Islet of Langerhans (tissue), 1 donor: ENCODE measurements around the gene SYT15.
"Not testable (repeated sequence)": the region's sequence is repeated elsewhere in the genome, so short reads cannot be mapped to it uniquely, and the experiment has no call there.

Source experiments
- FAIRE-seq: peaks from one replicate; lab custom pipeline; 2011; peaks lifted over from hg19 to GRCh38; lab: Jason Lieb, UNC

Gene SYT15

DNA sequence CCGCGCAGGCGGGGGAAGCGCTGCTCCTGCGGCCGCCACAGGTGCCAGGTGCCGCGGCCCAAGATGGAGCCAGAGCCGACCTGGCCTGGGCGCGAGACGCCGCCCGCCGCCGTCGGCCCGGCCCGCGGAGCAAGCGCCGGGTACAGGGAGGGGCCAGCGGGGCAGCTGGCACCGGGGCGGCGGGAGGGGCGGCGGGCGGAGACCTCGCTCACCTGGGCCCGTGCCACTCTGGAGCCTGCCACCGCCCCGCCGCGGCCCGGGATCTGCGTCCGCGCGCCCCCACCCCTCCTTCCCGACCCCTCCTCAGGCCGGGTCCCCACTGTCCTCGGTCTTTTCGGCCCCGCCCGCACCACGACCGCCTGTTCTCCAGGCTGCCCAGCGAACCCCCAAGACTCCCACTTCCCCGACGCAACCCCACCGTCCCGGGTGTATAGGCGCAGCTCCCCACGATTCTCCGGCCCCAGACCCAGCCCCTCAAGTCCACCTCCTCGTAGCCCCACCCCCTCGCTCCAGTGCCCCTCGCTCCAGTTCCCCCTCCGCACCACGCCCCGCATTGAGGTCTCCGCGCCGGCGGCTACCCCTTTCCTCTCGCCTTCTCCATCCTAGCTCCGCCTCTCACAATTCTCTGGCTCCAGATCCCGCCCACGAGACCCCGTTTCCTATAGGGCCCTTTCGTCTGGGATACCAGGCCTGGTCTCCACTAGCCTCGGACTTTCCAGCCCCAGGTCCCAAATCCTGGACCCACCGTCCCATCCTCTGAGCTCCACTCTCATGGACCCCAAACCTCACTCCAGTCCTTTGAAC is 22.2 kb upstream of the SYT15 start, which contains the start of gene GPRIN2:
Gene GPRIN2 (minus strand): TSS at position 144 of the 804 bp plus-strand sequence. CDS start 5,922 bp downstream, outside the sequence.
- FAIRE-seq = no peak

DNA sequence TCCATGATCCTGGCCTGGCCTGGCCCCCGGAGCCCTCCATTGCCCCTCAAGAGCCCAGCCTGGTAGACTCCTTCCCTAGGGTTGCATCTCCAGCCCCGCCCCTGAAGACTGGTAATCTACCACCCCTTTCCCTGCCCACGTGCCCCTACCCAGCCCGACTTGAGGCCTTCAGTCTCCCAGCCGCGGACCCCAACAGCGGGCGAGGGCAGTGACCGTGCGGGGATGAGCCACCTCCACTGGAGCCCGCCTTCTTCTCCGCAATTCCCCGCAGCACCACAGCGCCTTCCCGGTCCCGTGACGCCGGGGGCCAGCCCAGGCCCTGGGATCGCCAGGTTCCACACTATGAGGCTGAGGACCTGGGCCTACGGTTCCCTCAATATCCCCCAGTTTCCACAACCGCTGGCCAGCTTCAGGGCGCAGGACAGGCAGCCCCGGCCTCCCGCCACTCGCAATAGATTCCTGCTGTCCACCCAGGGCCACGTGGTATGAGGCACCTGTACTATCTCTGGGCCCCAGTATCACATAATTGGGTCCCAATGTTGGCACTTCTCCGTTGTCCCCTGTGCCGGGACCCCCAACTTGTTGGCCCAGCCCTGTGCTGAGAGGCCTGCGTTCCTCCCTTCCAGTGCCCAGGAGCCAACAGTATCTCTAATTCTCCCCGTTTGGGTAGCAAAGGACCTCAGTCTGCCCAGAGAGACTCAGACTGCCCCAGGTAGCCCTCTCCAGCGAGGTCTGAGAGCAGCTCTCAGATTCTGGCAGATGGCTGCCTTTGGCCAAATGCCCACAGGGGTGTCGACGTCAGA is 21.4 kb upstream of the SYT15 start:
- no peak for FAIRE-seq

DNA sequence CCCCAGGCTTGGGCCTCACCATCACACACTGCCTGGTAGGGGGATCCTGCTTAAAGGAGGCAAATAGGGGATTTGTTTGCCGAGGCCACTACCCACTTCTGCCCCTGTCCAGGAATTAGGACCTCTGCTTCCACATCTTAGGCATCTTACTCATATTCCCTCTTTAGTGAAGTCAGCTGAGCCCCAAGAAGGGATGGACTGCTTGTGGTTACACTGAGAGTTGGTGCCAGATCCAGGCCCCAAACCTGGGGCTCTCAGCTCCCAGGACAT is 20.9 kb upstream of the SYT15 start:
- FAIRE-seq = no peak

DNA sequence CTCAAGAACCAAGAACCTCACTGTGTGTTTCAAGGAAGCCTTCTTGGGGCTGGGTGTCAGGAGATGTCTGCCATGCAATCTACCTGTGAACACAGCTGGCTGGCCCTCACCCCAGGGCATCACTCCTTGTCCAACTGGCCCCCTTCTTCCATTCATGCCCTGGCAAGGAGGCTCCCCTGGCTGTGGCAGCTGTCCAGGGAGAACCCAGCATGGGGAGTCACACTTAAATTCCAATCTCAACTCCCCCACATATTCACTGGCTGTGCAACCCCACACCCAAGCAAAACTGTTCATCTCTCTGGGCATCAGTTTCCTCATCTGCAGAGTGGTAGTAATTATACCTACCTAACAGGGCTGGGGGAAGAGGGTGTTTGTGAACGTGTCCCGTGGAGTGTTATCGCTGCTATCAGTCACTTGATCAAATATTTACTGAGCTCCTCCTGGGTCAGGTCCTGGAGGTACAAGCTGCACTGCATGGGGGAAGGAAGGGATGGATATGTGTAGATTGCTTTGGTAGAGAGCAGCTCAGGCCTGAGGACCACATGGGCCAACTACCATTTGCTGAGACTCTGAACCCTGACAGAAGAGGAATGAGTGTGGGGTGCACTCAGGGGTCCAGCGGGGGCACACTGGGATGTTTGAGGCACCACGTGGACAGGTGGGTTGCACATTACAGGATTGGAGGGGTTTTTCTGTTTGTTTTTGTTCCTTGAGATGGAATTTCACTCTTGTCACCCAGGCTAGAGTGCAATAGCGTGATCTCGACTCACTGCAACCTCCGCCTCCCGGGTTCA is 20.3 kb upstream of the SYT15 start:
- no peak for FAIRE-seq

DNA sequence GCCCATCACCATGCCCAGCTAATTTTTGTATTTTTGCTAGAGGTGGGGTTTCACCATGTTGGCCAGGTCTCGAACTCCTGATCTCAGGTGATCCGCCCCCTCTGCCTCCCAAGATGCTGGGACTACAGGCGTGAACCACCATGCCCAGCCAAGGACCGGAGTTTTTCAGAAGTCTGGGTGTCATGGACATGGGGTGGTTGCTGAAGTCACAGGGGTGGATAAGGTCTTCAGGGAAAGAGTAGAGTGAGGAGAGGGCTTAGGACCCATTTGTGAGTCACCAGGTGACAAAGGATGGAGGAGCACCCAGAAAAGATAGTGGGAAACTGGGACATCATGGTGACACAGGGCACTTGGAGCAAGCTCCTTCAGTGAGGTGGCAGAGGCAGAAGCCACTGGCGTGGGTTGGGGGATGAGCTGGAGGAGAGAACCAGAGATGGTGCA is 19.7 kb upstream of the SYT15 start:
- FAIRE-seq = no peak

DNA sequence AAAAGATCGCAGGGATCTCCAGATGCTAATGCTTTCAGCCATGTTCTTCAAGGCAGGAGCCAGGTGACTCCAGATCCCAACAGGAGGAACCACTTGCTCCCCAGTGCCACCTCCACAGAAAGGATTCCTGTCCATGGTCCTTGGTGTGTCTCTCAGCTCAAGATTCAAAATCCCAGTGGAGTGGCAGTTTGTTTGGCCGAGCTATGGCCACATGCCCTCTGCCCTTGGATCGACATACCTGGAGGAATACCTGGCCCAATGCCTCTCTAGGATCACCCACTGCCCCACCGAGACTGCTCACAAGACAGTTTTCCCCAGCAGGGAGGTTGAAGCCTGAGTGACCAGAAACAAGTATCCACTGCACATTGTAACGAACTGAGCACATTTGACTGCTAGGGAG is 18.5 kb upstream of the SYT15 start:
- FAIRE-seq = no peak

DNA sequence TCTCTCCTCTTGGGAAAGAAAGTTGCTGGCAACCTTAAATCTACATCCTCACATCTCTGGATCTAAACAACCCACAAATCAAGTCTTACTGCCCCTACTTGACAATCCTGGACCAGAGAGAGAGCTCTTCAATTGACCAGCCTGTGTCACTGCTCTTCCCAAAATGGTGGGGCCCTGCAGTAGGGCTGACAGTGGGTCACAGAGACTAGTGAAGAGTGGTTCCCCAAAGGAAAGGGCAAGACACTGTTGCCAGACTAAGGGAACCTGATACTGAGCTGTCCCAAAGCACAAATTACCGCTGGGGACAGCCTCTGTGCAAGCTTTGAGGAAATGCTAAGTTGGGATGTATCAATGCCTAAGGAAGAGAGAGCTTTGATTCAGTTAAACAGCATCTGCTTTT is 18.0 kb upstream of the SYT15 start:
- no peak for FAIRE-seq

DNA sequence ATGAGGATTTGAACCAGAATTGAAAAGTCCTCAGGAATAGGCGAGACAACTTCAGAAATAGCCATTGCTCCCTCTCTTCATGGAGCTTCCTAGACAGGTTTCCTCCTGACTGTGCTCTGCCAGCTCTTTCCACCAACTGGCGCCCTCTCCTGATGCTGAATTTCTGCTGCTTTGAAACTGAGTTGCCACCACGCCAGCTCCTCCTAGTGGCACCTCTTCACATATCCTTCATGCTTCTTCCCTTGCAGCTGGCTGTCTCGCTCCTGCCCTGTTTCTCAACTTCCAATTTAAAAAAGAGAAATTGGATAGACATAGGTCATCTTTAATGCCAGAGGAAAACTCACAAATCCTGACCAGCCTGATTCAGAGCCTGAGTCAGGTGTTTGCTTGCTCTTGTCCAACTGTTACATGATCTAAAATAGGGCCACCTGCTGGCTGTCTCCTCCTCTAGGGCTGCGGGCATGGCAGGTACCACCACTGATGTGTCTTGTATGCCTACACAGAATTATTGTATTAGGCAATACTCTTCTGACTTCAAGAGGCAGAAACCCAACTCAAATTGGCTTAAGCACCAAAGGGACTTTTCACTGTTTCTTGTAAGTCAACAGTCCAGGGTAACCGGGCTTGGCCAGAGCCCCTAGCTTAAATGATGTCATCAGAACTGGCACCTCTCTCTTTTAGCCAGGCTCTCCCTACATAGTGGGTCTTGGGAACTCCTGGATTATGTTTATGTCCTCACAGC is 13.2 kb upstream of the SYT15 start:
- FAIRE-seq = not testable (repeated sequence)

DNA sequence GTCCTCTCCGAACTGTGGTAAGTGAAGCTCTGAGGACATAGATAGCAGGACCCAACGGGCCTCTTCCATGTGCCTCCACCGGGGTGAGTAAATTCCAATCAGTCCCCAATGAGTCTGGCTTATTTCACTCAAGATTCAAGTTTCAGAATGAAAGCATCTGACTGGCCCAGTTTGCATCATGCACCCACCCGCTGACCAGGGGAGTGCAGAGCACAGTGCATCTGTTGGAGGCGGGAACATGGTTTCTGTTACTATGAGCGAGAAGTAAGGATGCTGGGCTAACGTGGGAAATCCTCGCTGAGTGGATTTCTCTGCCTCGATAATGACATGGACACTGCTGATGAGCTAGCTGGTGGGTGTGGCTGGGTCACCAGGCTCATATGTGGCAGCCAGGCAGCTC is 11.8 kb upstream of the SYT15 start:
- not testable (repeated sequence) for FAIRE-seq

DNA sequence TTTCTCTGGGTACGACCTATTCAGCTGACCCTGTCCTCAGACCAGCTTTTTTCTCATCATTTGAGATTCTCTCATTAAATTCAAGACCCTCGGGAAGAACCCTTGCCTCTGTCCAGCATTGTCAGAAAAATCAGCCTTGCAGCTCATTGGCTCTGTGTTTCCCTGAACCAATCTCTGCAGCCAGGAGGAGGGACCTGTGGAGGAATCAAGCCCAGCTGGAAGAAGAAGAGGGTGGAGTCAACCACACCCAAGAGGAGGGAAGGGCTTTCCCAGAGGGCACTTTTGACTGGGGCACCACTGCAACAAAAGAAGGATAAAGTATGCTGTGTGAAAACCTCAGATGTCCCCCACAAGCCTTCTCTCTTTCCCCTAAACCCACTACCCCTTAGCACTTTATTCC is 8.3 kb upstream of the SYT15 start:
- not testable (repeated sequence) for FAIRE-seq

DNA sequence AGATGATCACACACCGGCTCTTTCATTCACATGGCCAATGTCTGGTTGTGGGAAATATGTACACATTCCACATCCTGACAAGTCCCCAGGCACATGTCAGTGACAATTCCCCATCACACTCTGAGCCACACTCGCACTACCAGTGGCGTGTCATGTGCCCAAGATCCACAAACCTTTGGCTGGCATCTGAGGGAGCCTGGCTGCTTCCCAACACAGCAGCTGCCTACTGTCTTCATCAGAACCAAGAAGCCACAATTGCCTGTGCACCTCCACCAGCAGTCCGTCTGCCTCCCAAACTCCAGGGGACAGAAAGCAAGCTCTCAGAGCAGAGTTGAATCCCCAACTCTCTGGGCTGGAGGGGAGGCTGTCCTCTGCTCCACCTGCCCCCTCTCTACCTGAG is 6.2 kb upstream of the SYT15 start:
- FAIRE-seq = not testable (repeated sequence)

DNA sequence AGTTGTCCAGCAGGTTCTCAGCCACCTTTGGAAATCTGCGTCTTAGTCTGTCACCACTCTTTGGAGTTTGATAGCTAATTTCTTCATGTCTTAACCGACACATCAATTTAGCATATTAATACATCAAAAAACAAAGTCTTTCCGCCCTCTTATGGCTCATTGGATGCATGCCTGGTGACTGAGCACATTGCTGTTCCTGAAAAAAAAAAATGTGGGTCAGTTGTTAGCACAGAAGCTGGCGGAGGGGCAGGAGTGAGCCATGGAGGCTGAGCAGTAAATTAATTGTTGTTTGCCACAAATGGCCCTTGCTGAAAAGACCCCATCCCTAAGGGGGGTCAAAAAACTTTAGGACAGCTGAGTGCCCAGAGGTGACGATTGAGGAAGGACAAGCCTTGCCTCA is 5.6 kb upstream of the SYT15 start:
- FAIRE-seq = not testable (repeated sequence)

DNA sequence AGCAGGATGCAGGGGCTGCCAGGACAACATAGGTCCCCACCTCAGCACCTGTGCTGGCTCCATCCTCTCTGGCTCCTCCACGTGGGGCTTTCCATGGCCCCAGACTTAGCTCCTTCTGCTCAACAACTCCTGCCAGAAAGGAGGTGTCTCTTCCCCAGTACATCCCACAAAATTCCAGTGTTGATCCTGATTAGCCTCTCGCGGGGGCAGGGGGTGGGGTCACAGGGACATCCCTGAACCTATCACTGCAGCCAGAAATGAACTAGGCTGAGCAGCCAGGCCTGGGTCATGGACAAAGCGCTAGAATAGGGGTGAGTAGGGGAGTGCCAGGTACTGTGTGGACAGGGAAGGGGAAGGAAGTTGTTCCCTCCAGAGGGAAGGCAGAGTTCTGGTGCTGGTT is 5.0 kb upstream of the SYT15 start:
- not testable (repeated sequence) for FAIRE-seq

DNA sequence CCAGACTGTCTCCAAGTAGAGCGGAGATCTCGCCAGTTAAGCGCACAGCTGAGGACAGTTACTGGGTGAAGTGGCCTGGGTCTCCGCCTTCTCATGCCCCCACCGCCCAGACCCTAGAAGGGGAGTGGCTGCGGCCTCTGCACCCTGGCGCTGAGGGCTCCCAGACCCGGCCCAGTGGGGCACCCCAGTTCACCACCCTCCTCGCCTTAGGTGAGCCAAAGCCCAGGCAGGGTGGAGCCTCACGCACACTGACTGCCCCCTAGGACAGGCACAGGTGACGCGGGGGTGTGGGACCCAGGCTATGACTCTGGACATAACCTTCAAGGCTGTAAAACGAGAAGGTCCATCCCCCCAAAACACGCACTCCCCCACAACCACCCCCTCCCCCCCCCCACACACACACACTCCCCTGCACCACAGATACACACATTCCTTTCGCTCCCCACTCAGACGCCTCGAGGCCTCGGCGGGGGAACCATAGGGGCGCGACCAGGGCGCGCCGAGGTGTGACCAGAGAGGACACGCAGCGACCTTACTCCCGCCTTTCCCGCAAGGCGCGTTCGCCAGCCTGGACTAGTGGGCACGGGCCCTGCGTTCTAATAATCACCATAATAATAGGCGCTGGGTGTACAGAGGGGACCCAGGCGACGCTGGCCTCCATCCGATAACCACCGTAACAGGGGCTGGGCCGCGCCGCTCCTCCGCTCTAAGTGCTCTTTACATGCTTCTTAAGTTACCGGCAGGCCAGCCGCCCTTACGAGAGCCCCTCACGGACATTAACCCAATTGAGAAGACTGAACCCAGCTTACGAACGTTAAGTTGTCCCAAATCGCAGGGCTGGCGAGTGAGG is 1.1 kb upstream of the SYT15 start:
- FAIRE-seq = not testable (repeated sequence)

DNA sequence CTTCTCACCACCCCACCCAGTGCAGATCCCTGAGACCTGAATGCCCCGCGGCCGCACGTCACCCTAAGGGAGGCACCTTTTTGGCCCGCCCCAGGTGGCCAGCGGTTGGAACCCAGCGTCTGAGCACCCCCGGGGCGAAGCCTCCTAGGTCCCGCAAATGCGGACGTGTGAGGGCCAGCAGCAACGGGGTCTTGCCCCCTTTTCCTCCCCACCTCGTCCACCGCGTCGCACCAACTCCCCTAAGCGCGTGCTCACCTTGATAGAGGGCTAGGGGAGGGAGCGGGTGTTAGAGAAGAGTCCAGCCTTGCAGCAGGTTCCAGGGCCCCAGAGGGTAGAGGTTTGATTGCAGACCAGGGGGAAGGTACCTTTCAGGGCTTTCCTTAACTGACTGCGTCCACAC is 450 bp downstream of the SYT15 start:
- FAIRE-seq = not testable (repeated sequence)

DNA sequence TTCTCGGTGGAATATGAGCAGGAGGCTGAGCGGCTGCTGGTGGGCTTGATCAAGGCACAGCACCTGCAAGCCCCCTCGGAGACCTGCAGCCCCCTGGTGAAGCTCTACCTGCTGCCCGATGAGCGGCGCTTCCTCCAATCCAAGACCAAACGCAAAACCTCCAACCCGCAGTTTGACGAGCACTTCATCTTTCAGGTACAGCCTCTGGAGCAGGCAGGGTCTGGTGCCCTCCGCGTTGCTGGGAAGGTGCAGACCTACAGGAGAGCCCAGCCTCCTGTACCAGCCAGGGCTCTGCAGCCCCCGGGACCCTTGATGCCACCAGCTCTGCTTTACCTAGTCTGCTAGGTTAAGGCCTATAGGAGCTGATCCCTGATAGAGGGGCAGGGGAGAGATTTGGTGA is 3.1 kb downstream of the SYT15 start:
- not testable (repeated sequence) for FAIRE-seq

DNA sequence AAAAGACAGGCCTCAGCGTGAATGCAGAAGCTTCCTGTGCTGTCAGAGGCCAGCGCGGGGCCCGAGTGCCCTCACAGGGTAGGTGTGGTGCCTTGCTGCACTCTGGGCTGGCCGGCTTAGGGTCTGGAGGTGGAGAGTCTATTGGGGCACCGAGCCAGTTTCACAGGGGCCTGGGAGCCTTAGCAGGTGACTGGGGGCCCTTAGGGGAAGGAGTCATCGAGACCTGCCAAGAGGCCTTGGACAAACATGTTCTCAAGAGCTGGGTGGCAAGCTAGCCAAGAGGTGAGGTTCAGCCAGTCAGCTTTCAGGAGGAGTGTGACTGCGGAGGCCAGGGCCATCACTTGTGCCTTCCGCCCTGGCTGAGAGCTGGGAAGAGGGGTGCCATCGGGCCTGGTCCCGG is 3.6 kb downstream of the SYT15 start:
- not testable (repeated sequence) for FAIRE-seq

DNA sequence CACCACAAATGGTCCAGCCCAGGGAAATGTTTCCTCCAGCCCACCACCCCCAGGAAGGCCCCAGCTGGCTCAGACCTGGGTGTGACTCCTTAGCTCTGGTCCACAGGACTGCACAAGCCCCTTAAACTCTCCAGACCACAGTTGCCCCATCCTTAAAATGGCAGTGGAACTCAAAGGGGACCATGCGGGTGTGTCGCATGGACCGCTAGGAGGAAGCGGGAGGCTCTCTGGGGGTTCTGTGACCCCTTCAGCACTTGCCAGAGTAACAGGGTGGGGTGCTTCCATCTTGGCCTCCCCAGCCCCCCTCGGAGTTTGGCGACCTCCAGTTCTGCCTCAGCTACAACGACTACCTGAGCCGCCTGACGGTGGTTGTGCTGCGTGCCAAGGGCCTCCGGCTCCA is 5.3 kb downstream of the SYT15 start:
- FAIRE-seq = not testable (repeated sequence)

DNA sequence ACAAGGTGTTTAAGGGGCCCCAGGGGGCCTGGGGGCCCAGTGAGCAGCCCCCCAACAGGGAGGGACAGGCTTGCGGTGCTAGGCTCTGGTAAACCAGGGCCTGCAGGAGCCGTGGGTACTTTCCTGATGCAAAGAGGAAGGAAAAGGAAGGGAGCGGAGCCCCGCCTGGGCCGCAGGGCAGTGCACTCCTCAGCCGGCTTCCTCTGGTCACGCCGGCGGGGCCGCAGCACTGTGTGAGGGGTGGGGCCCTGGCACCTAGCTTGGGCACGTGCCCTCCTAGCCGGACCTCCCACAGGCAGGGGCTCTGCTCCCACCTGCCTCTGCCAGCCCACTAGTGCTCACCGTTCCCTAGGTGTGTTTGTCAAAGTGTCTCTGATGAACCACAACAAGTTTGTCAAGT is 6.3 kb downstream of the SYT15 start:
- not testable (repeated sequence) for FAIRE-seq

DNA sequence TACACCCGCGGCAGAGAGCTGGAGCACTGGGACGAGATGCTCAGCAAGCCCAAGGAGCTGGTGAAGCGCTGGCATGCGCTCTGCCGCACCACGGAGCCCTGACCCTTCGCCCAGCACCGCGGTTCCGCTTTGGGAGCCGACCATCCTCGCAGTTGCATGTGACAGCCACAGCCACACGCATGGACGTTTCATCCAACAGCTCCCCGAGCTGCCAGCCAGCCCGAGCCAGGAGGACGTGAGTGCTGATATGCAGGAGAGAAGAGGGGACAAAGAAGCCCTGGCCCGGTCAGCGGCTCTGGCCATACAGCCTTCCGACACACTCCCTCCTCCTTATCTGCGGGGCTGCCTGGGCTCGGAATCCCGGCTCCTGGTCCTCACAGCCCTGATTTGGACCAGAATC is 8.6 kb downstream of the SYT15 start:
- not testable (repeated sequence) for FAIRE-seq

DNA sequence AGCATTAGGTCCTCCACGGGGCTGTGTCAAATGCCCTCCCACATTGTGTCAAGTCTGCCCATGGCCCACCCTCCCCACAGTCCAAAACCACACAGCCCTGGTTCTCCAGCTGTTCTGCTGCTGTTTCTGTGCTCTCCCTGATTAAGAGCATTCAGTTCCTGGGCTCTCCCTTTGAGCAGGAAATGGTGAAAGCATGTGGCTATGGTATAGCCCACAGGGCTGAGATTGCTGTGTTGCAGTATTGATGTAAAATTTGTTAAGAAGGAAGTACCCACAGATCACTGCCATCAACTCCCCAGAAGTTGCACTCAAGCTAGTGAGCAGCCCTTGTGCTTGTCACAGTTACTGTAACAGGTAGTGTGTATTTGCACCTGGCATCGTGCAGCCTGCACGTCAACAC is 9.3 kb downstream of the SYT15 start:
- FAIRE-seq = not testable (repeated sequence)
